GM04503 (cell line): ENCODE data around the gene NIPA2.

Source experiments
- DNase-seq: peaks from one replicate; pipeline ENCODE4 v3.0.0-alpha.2; 2012; ENCODE audit warnings: low read depth

NIPA2 gene

GRCh38 chr15:22902981-22903380 is 64.5 kb downstream of the NIPA2 start:
- no peak for DNase-seq

DNA sequence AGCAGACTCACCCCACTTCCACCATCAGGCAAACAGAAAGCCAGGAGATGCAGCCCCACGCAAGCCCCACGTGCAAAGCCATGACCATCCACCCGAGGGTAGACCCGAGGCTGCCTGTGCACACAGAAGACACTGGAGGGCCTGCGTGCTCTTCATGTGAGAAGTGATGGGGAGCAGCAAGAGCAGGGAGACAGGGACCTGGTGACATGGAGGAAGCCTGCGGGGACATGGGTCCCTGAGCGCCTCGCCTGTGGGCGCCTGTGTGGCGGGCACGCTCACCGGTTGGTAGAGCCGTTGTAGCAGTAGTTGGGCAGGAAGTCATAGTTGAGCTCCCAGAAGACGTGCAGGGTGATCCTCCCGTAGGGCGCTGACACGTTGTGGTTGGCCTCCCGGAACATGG is 65.0 kb downstream of the NIPA2 start:
- no peak for DNase-seq

DNA sequence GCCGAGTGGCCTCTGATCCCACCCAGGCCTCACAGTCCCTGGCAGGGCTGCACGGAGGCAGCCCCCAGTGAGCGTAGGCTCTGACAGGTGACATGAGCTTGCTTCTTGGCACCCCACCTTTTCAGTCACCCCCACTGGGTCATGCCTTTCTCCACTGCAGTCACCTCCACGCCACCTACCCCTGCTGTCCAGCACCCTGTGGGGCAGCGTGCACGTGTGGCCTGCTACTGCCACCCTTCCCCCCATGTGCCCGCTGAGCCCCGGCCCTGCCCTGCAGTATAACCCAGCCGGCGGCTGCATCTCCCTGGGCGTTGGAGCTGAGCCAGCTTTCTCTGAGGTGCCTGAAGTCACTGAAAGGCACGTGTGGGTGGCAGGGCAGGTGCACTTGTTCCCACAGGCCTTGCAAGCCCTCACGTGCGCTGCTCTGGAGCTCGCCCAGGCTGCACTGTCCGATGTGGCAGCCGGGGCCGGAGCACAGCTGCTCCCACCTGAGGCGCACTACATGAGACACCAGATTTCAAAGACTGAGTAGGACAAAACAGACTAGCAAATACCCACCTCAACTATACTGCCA is 65.6 kb downstream of the NIPA2 start:
- no peak for DNase-seq

DNA sequence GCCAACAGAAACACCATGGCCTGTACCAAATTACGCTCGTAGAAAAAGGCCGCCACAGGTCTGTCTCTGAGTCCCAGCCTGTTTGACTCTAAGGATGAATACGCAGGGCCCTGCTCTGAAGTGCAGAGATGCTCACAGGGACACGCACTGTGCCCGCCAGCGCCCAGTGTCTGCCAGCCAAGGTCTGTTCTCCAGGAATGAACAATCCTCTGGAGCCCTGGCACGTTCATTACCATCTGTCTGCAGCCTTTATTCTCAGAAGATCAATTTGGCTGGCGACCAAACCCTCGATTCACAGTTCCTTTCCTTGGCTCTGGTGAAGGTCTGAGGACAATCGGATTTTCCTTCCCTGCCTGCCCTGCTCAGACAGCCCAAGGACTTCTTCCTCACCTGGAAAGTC is 66.3 kb downstream of the NIPA2 start:
- DNase-seq: no peak

DNA sequence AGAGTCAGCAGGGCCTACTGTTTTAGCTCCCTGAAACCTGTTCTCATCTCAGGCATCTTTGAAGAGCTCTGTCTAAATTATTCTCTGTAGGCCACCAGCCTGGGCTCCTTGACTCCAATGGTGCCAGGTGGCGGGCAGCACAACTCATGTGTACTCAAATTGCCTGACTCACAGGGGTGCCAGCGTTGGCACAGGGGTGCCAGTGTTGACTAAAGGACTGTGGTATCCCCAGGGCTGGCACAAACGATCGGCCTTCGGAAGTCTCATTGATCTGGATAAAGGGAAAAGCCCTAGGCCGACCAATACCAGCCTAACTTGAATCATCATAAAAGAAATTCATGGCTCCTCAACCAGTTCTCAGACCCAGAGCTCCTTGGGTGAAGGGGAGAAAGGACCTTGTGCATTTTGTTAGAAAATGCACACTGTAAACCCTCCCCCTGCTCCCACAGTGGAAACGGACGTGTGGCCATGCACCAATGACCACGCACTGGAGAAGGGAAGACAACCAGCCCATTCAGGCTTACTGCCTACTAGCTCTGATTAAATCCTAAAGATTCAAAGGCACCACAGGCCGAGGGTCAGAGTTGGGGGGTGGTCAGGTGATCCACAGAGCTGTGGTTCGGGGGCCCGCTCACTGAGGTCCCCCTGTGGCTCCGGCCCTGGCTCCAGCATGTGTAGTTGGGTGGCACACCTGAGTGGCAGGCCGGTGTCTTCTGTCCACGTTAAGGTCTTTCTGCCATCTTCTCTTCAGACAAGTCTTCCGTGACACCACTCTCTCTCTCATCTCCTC is 68.9 kb downstream of the NIPA2 start:
- no peak for DNase-seq

DNA sequence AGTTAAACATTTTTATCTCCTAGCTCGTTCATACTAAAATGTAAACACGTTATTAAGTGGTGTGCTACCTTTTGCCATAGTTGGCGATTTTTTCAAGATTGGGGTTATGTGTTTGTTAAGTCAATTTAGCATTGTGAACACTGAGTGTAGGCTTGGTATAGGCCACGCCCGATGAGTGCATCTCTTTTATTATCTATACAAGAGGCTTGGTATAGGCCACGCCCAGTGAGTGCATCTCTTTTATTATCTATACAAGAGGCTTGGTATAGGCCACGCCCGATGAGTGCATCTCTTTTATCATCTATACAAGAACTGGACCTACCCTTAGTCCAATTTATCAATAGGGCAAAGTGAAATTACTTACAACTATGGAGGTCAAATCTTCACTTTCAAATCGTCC is 70.4 kb downstream of the NIPA2 start:
- no peak for DNase-seq

DNA sequence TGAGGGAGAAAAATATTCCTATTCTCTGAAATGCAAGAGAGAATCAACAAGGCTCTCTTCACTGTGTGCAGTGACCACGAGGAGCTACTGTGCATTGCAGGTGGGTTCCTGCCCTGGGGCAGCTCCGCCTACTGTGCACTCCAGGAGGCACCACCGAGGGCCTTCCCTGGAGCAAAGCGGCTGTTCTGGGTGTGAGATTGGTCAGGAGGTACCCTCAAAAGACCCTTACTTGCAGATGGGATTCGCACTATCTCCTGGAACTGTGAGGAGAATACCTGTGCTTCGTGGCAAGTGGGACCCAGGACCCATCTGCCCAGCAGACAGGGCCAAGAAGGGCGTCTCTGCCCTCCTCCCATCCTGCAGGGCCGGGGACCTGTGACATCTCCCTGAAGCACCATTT is 72.8 kb downstream of the NIPA2 start:
- DNase-seq: no peak

GRCh38 chr15:22912256-22912655 is 73.8 kb downstream of the NIPA2 start:
- no peak for DNase-seq

GRCh38 chr15:22913646-22914380 is 75.3 kb downstream of the NIPA2 start:
- DNase-seq: no peak

DNA sequence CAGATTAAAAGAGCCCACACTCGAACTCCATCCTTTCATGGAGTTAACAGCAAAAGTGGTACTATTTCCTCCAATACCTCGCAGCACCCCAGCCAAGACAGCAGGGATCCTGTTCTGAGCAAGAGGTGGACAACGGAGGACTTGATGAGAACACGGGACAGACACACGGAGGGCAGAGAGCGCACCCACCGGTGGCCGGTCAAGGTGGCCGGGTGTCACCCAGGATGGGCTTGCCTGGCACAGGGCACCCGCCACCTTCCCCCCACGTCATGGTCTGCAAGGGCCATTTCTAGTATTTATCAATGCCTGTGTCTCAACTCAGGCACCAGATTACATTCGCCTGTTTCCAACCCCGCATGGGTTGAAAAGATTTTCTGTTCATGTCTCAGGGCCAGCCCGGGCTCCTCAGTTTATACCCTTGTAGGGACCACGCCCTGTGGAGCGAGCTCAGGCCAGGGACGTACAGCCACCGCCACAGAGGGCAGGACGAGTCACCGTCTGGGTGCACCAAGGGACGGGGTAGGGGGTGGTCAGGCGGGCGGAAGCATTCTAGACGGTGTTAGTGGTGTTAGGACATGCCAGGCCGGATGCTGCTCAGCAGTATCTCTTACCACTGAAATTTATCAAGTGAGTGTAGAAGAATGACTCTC is 77.5 kb downstream of the NIPA2 start:
- no peak for DNase-seq

DNA sequence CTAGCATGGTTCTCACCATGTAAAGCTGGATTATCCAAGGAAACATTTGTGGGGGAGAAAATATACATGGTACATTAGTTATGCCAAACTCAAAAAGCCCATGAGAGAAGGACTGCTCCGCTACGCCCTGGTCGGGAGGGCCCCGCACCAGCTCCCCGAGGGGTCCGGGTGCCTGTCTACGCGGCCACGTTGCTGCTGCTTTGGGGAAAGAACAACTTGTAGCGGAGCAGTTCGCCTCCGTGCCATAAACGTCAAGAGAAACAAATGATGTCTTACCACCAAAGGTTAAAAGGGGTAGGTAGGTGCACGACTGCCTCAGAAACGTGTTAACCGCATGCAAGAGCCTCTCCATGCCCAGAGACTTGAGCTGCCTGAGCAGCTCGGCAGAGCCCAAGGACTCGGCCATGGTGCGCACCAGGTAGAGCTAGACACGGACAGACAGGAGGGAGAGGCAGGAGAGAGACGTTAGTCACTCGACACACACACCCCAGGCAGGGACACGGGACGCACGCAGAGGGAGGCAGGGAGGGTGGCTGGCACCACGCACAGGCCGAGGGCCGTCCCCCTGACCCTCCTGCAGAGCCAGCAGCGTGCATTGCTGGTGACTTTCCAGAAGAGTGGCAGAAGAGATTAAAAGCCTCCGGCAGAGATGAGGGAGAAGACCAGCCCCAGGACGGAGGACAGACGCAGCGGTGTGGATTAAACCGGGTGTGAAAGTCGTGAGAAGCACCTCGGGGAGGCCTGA is 78.3 kb downstream of the NIPA2 start:
- DNase-seq: no peak

DNA sequence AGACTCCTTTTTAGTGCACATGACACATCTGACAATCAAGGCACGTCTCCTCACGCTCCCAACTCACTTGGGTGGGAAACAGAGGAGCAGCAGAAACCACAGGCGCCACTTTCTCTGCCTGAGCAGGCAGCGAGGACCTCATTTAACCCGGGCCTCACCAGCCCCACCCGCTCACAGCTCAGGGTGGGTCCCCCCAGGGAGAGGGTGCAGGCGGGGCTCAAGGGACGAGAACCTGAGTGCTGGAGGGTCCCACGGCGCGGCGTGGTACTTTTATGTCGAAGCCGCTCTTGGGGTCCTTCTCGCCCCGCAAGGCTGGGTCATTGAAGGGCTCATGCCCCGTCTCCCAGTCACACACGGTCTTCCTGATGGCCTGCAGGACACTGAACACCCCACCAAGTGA is 79.1 kb downstream of the NIPA2 start:
- DNase-seq: no peak
